Measurements from ENCODE around the gene RBFOX2. TPM values are rescaled to one million over a fixed set of nuclear protein-coding genes. Genes with fewer than 3 reads are reported as not detected.

RBFOX2 gene
- total RNA-seq, 1 donor from 2014 or later = 200 TPM

- Histone ChIP-seq H3K9me3 (ENCODE audit: control insufficient read depth in 3 of 3, low read length in 3 of 3) (no peaks in the 10 kb centered on the region), H3K27me3 (ENCODE audit: control insufficient read depth in 3 of 3, insufficient read depth in 3 of 3, low read length in 3 of 3) (no peaks in the 10 kb centered on the region), H3K4me3 (ENCODE audit: low read length in 3 of 3) (no peak overlapping the region), H3K9ac (ENCODE audit: low read depth in 1 of 3, low read length in 3 of 3) (no peak overlapping the region), H3K4me1 (ENCODE audit: control insufficient read depth in 3 of 3, insufficient read depth in 3 of 3, low read length in 3 of 3) (peaks cover 9 to 24% (median 15%) of the 10 kb centered on the region in 3 donors), H3K36me3 (ENCODE audit: control insufficient read depth in 3 of 3, insufficient read depth in 3 of 3, low read length in 3 of 3) (no peaks in the 10 kb centered on the region), H3K27ac (ENCODE audit: low read depth, low read length) (no peak overlapping the region)
These were observed 14.0 kb downstream of the RBFOX2 start for GRCh38 chr22:36014546-36015074.

- Histone ChIP-seq H3K4me3 (ENCODE audit: low read length in 3 of 3) (no peak overlapping the region), H3K9me3 (ENCODE audit: control insufficient read depth in 3 of 3, low read length in 3 of 3) (no peaks in the 10 kb centered on the region), H3K36me3 (ENCODE audit: control insufficient read depth in 3 of 3, insufficient read depth in 3 of 3, low read length in 3 of 3) (no peaks in the 10 kb centered on the region), H3K4me1 (ENCODE audit: control insufficient read depth in 3 of 3, insufficient read depth in 3 of 3, low read length in 3 of 3) (peaks cover 9 to 15% (median 15%) of the 10 kb centered on the region in 3 donors), H3K9ac (ENCODE audit: low read depth in 1 of 3, low read length in 3 of 3) (no peak overlapping the region), H3K27me3 (ENCODE audit: control insufficient read depth in 3 of 3, insufficient read depth in 3 of 3, low read length in 3 of 3) (no peaks in the 10 kb centered on the region), H3K27ac (ENCODE audit: low read depth, low read length) (no peak overlapping the region)
These were observed 16.3 kb downstream of the RBFOX2 start for GRCh38 chr22:36012332-36012731.

GRCh38 chr22:36010882-36011281, 17.7 kb downstream of the RBFOX2 start:
- no peak overlapping the region for H3K4me3 ChIP-seq (ENCODE audit: low read length in 3 of 3)
- no peaks in the 10 kb centered on the region for H3K9me3 ChIP-seq (ENCODE audit: control insufficient read depth in 3 of 3, low read length in 3 of 3)
- no peak overlapping the region for H3K27ac ChIP-seq (ENCODE audit: low read depth, low read length)
- H3K36me3 ChIP-seq (ENCODE audit: control insufficient read depth in 3 of 3, insufficient read depth in 3 of 3, low read length in 3 of 3) = no peaks in the 10 kb centered on the region
- no peak overlapping the region for H3K9ac ChIP-seq (ENCODE audit: low read depth in 1 of 3, low read length in 3 of 3)
- H3K4me1 ChIP-seq (ENCODE audit: control insufficient read depth in 3 of 3, insufficient read depth in 3 of 3, low read length in 3 of 3) = peaks cover 9 to 15% (median 11%) of the 10 kb centered on the region in 3 donors
- H3K27me3 ChIP-seq (ENCODE audit: control insufficient read depth in 3 of 3, insufficient read depth in 3 of 3, low read length in 3 of 3) = no peaks in the 10 kb centered on the region

- Histone ChIP-seq H3K4me1 (ENCODE audit: control insufficient read depth in 3 of 3, insufficient read depth in 3 of 3, low read length in 3 of 3) (peaks cover 9 to 15% (median 13%) of the 10 kb centered on the region in 3 donors), H3K9ac (ENCODE audit: low read depth in 1 of 3, low read length in 3 of 3) (no peak overlapping the region), H3K9me3 (ENCODE audit: control insufficient read depth in 3 of 3, low read length in 3 of 3) (no peaks in the 10 kb centered on the region), H3K4me3 (ENCODE audit: low read length in 3 of 3) (no peak overlapping the region), H3K27ac (ENCODE audit: low read depth, low read length) (no peak overlapping the region), H3K36me3 (ENCODE audit: control insufficient read depth in 3 of 3, insufficient read depth in 3 of 3, low read length in 3 of 3) (no peaks in the 10 kb centered on the region), H3K27me3 (ENCODE audit: control insufficient read depth in 3 of 3, insufficient read depth in 3 of 3, low read length in 3 of 3) (no peaks in the 10 kb centered on the region)
These were observed 18.5 kb downstream of the RBFOX2 start for GRCh38 chr22:36010090-36010489.

- Histone ChIP-seq H3K27me3 (ENCODE audit: control insufficient read depth in 3 of 3, insufficient read depth in 3 of 3, low read length in 3 of 3) (no peaks in the 10 kb centered on the region), H3K27ac (ENCODE audit: low read depth, low read length) (no peak overlapping the region), H3K4me1 (ENCODE audit: control insufficient read depth in 3 of 3, insufficient read depth in 3 of 3, low read length in 3 of 3) (peaks cover 9 to 15% (median 13%) of the 10 kb centered on the region in 3 donors), H3K36me3 (ENCODE audit: control insufficient read depth in 3 of 3, insufficient read depth in 3 of 3, low read length in 3 of 3) (no peaks in the 10 kb centered on the region), H3K9ac (ENCODE audit: low read depth in 1 of 3, low read length in 3 of 3) (no peak overlapping the region), H3K4me3 (ENCODE audit: low read length in 3 of 3) (no peak overlapping the region), H3K9me3 (ENCODE audit: control insufficient read depth in 3 of 3, low read length in 3 of 3) (no peaks in the 10 kb centered on the region)
These were observed 19.5 kb downstream of the RBFOX2 start for GRCh38 chr22:36009085-36009484.

GRCh38 chr22:36008565-36008964, 20.1 kb downstream of the RBFOX2 start:
- no peak overlapping the region for H3K4me3 ChIP-seq (ENCODE audit: low read length in 3 of 3)
- H3K36me3 ChIP-seq (ENCODE audit: control insufficient read depth in 3 of 3, insufficient read depth in 3 of 3, low read length in 3 of 3) = no peaks in the 10 kb centered on the region
- H3K27ac ChIP-seq (ENCODE audit: low read depth, low read length) = no peak overlapping the region
- no peaks in the 10 kb centered on the region for H3K9me3 ChIP-seq (ENCODE audit: control insufficient read depth in 3 of 3, low read length in 3 of 3)
- peaks cover 9 to 15% (median 13%) of the 10 kb centered on the region in 3 donors for H3K4me1 ChIP-seq (ENCODE audit: control insufficient read depth in 3 of 3, insufficient read depth in 3 of 3, low read length in 3 of 3)
- H3K27me3 ChIP-seq (ENCODE audit: control insufficient read depth in 3 of 3, insufficient read depth in 3 of 3, low read length in 3 of 3) = no peaks in the 10 kb centered on the region
- H3K9ac ChIP-seq (ENCODE audit: low read depth in 1 of 3, low read length in 3 of 3) = no peak overlapping the region

GRCh38 chr22:36008131-36008530, 20.5 kb downstream of the RBFOX2 start:
- H3K36me3 ChIP-seq (ENCODE audit: control insufficient read depth in 3 of 3, insufficient read depth in 3 of 3, low read length in 3 of 3) = no peaks in the 10 kb centered on the region
- H3K4me3 ChIP-seq (ENCODE audit: low read length in 3 of 3) = no peak overlapping the region
- H3K27me3 ChIP-seq (ENCODE audit: control insufficient read depth in 3 of 3, insufficient read depth in 3 of 3, low read length in 3 of 3) = no peaks in the 10 kb centered on the region
- peaks cover 9 to 15% (median 13%) of the 10 kb centered on the region in 3 donors for H3K4me1 ChIP-seq (ENCODE audit: control insufficient read depth in 3 of 3, insufficient read depth in 3 of 3, low read length in 3 of 3)
- H3K27ac ChIP-seq (ENCODE audit: low read depth, low read length) = no peak overlapping the region
- no peaks in the 10 kb centered on the region for H3K9me3 ChIP-seq (ENCODE audit: control insufficient read depth in 3 of 3, low read length in 3 of 3)
- no peak overlapping the region for H3K9ac ChIP-seq (ENCODE audit: low read depth in 1 of 3, low read length in 3 of 3)

GRCh38 chr22:36003972-36004674, 24.5 kb downstream of the RBFOX2 start:
- H3K36me3 ChIP-seq (ENCODE audit: control insufficient read depth in 3 of 3, insufficient read depth in 3 of 3, low read length in 3 of 3) = no peaks in the 10 kb centered on the region
- peaks cover 0 to 9% (median 0%) of the 10 kb centered on the region in 3 donors for H3K4me1 ChIP-seq (ENCODE audit: control insufficient read depth in 3 of 3, insufficient read depth in 3 of 3, low read length in 3 of 3)
- no peaks in the 10 kb centered on the region for H3K9me3 ChIP-seq (ENCODE audit: control insufficient read depth in 3 of 3, low read length in 3 of 3)
- H3K9ac ChIP-seq (ENCODE audit: low read depth in 1 of 3, low read length in 3 of 3) = no peak overlapping the region
- no peak overlapping the region for H3K4me3 ChIP-seq (ENCODE audit: low read length in 3 of 3)
- no peak overlapping the region for H3K27ac ChIP-seq (ENCODE audit: low read depth, low read length)
- H3K27me3 ChIP-seq (ENCODE audit: control insufficient read depth in 3 of 3, insufficient read depth in 3 of 3, low read length in 3 of 3) = no peaks in the 10 kb centered on the region

- Histone ChIP-seq H3K4me3 (ENCODE audit: low read length in 3 of 3) (no peak overlapping the region), H3K27me3 (ENCODE audit: control insufficient read depth in 3 of 3, insufficient read depth in 3 of 3, low read length in 3 of 3) (no peaks in the 10 kb centered on the region), H3K36me3 (ENCODE audit: control insufficient read depth in 3 of 3, insufficient read depth in 3 of 3, low read length in 3 of 3) (no peaks in the 10 kb centered on the region), H3K9ac (ENCODE audit: low read depth in 1 of 3, low read length in 3 of 3) (no peak overlapping the region), H3K9me3 (ENCODE audit: control insufficient read depth in 3 of 3, low read length in 3 of 3) (no peaks in the 10 kb centered on the region), H3K4me1 (ENCODE audit: control insufficient read depth in 3 of 3, insufficient read depth in 3 of 3, low read length in 3 of 3) (peaks cover 0 to 9% (median 0%) of the 10 kb centered on the region in 3 donors), H3K27ac (ENCODE audit: low read depth, low read length) (no peak overlapping the region)
These were observed 25.8 kb downstream of the RBFOX2 start for GRCh38 chr22:36002718-36003260.

GRCh38 chr22:36002084-36002483, 26.5 kb downstream of the RBFOX2 start:
- H3K36me3 ChIP-seq (ENCODE audit: control insufficient read depth in 3 of 3, insufficient read depth in 3 of 3, low read length in 3 of 3) = no peaks in the 10 kb centered on the region
- H3K27me3 ChIP-seq (ENCODE audit: control insufficient read depth in 3 of 3, insufficient read depth in 3 of 3, low read length in 3 of 3) = no peaks in the 10 kb centered on the region
- H3K9ac ChIP-seq (ENCODE audit: low read depth in 1 of 3, low read length in 3 of 3) = no peak overlapping the region
- H3K4me3 ChIP-seq (ENCODE audit: low read length in 3 of 3) = no peak overlapping the region
- H3K27ac ChIP-seq (ENCODE audit: low read depth, low read length) = no peak overlapping the region
- no peaks in the 10 kb centered on the region for H3K9me3 ChIP-seq (ENCODE audit: control insufficient read depth in 3 of 3, low read length in 3 of 3)
- peaks cover 0 to 9% (median 0%) of the 10 kb centered on the region in 3 donors for H3K4me1 ChIP-seq (ENCODE audit: control insufficient read depth in 3 of 3, insufficient read depth in 3 of 3, low read length in 3 of 3)
